ENCODE results near the gene PPP1R26.
"Not testable (repeated sequence)": the region's sequence is repeated elsewhere in the genome, so short reads cannot be mapped to it uniquely, and the experiment has no call there.

Gene PPP1R26

GRCh38 chr9:135513351-135513846 lies 33.8 kb downstream of the PPP1R26 start:
- Histone ChIP-seq H3K79me2 (ENCODE audit: insufficient read depth, low read length) (no peaks in the 10 kb centered on the region), H3K9ac (ENCODE audit: low read depth, low read length) (no peak overlapping the region), H3K27ac (ENCODE audit: low read length) (no peak overlapping the region), H3K27me3 (ENCODE audit: insufficient read depth, low read length, poor library complexity) (no peaks in the 10 kb centered on the region), H3K9me3 (ENCODE audit: insufficient read depth, low read length, severe bottlenecking) (no peaks in the 10 kb centered on the region), H2AFZ (ENCODE audit: low read depth, low read length) (no peak overlapping the region), H3K36me3 (ENCODE audit: insufficient read depth, low read length) (no peaks in the 10 kb centered on the region), H4K20me1 (ENCODE audit: insufficient read depth, low read length) (no peaks in the 10 kb centered on the region), H3K4me1 (ENCODE audit: insufficient read depth, low read length) (no peaks in the 10 kb centered on the region), H3K4me3 (ENCODE audit: low read depth in 1 of 2, low read length in 2 of 2) (no peak overlapping the region), H3K4me2 (ENCODE audit: insufficient read depth, low read length) (no peak overlapping the region)
- DNase-seq (no peak), ATAC-seq (ENCODE audit: insufficient read depth, low read depth) (no peak)
- no peak for TF ChIP-seq EZH2 (IDR thresholded peaks at IDR 0.05; ENCODE audit: borderline replicate concordance, low read depth, low read length, severe bottlenecking)

- not testable (repeated sequence) for H3K4me1 ChIP-seq (ENCODE audit: insufficient read depth, low read length); H3K4me3 ChIP-seq (ENCODE audit: low read depth in 1 of 2, low read length in 2 of 2); H3K79me2 ChIP-seq (ENCODE audit: insufficient read depth, low read length); H3K9ac ChIP-seq (ENCODE audit: low read depth, low read length); H3K27ac ChIP-seq (ENCODE audit: low read length); ATAC-seq (ENCODE audit: insufficient read depth, low read depth); H3K36me3 ChIP-seq (ENCODE audit: insufficient read depth, low read length); H4K20me1 ChIP-seq (ENCODE audit: insufficient read depth, low read length); H2AFZ ChIP-seq (ENCODE audit: low read depth, low read length); H3K4me2 ChIP-seq (ENCODE audit: insufficient read depth, low read length); H3K27me3 ChIP-seq (ENCODE audit: insufficient read depth, low read length, poor library complexity); H3K9me3 ChIP-seq (ENCODE audit: insufficient read depth, low read length, severe bottlenecking); DNase-seq
Observed at GRCh38 chr9:135513906-135514305, 34.3 kb downstream of the PPP1R26 start.

GRCh38 chr9:135514342-135515082 lies 34.9 kb downstream of the PPP1R26 start:
- no peak for ATAC-seq (ENCODE audit: insufficient read depth, low read depth)
- Histone ChIP-seq H3K4me3 (ENCODE audit: low read depth in 1 of 2, low read length in 2 of 2) (no peak overlapping the region), H3K9me3 (ENCODE audit: insufficient read depth, low read length, severe bottlenecking) (no peaks in the 10 kb centered on the region), H2AFZ (ENCODE audit: low read depth, low read length) (no peak overlapping the region), H3K36me3 (ENCODE audit: insufficient read depth, low read length) (no peaks in the 10 kb centered on the region), H3K79me2 (ENCODE audit: insufficient read depth, low read length) (no peaks in the 10 kb centered on the region), H3K4me2 (ENCODE audit: insufficient read depth, low read length) (no peak overlapping the region), H3K27me3 (ENCODE audit: insufficient read depth, low read length, poor library complexity) (no peaks in the 10 kb centered on the region), H3K9ac (ENCODE audit: low read depth, low read length) (no peak overlapping the region), H3K27ac (ENCODE audit: low read length) (no peak overlapping the region), H3K4me1 (ENCODE audit: insufficient read depth, low read length) (no peaks in the 10 kb centered on the region), H4K20me1 (ENCODE audit: insufficient read depth, low read length) (no peaks in the 10 kb centered on the region)
- TF ChIP-seq EZH2 (IDR thresholded peaks at IDR 0.05; ENCODE audit: borderline replicate concordance, low read depth, low read length, severe bottlenecking) (no peak), CTCF (IDR thresholded peaks at IDR 0.05; ENCODE audit: borderline replicate concordance, extremely low read depth, low read length, poor library complexity, severe bottlenecking) (no peak)
- no peak for DNase-seq

- Histone ChIP-seq H2AFZ (ENCODE audit: low read depth, low read length) (no peak overlapping the region), H3K9me3 (ENCODE audit: insufficient read depth, low read length, severe bottlenecking) (no peaks in the 10 kb centered on the region), H3K27me3 (ENCODE audit: insufficient read depth, low read length, poor library complexity) (no peaks in the 10 kb centered on the region), H3K36me3 (ENCODE audit: insufficient read depth, low read length) (no peaks in the 10 kb centered on the region), H3K4me3 (ENCODE audit: low read depth in 1 of 2, low read length in 2 of 2) (no peak overlapping the region), H3K4me1 (ENCODE audit: insufficient read depth, low read length) (no peaks in the 10 kb centered on the region), H4K20me1 (ENCODE audit: insufficient read depth, low read length) (no peaks in the 10 kb centered on the region), H3K27ac (ENCODE audit: low read length) (no peak overlapping the region), H3K79me2 (ENCODE audit: insufficient read depth, low read length) (no peaks in the 10 kb centered on the region), H3K4me2 (ENCODE audit: insufficient read depth, low read length) (no peak overlapping the region), H3K9ac (ENCODE audit: low read depth, low read length) (no peak overlapping the region)
- TF ChIP-seq EZH2 (IDR thresholded peaks at IDR 0.05; ENCODE audit: borderline replicate concordance, low read depth, low read length, severe bottlenecking) (no peak), CTCF (IDR thresholded peaks at IDR 0.05; ENCODE audit: borderline replicate concordance, extremely low read depth, low read length, poor library complexity, severe bottlenecking) (no peak)
- DNase-seq = no peak
- ATAC-seq (ENCODE audit: insufficient read depth, low read depth) = no peak
Observed at GRCh38 chr9:135515083-135515951, 35.7 kb downstream of the PPP1R26 start.
